HG03159 (cell line): ENCODE results near the gene BRSK2.

Experiments used
- ATAC-seq: cut with Tn5 transposase; IDR thresholded peaks from one replicate; pipeline ENCODE4 v1.9.1; 2021; ENCODE audit warnings: mild to moderate bottlenecking, moderate library complexity; ENCODE audit not compliant: unreplicated experiment

Gene BRSK2

DNA sequence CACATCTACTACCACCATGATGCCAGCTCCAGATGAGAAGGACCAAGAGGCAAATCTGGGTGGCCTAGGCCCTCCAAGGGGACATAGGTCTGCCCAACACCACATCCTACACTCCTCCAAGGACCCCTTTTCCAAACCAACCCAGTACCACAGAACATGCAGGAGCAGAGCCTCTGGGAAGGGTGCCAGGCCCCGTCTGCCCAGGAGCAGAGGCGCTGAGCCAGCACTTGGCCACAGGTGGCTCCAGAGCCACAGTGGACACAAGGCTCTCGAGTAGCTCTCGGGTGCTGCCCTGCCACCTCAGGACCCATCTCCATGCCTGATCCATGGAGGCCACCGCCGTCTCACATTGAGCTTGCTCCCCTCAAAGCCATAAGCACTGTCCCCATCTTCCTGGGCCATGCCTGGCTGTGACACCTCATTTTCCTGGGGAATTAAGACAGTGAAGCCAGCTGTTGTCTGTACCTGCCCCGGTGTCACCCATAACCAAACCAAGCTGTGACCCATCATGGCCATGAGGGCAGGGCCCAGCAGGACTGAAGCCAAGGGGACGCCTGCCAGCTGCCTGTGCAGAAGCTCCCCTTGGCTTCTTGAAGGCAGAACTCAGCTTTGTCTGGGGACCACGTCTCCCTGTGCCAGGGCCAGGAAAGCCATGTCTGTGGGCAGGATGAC is 89.4 kb downstream of the BRSK2 start:
- no peak for ATAC-seq

DNA sequence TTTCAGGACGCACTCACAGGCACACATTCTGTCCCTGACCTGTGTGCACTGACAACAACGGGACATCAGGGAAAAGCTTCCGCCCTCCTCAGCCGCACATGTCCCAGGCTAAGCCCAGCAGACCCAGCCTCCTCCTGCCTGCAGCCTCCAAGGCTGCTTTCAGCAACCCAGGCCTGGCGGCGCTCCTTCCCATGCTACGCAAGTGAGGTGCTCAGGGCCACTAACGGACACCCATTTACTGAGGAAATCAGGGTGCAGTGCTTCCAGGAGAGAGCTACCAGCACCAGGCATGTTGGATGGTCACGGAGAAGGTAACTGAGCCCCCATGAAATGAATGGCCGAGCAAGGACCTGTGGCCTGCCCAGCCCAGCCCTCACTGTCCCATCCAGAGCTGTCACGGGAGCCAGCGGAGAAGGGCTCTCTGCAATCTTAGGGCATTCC is 90.0 kb downstream of the BRSK2 start:
- ATAC-seq, result no peak

DNA sequence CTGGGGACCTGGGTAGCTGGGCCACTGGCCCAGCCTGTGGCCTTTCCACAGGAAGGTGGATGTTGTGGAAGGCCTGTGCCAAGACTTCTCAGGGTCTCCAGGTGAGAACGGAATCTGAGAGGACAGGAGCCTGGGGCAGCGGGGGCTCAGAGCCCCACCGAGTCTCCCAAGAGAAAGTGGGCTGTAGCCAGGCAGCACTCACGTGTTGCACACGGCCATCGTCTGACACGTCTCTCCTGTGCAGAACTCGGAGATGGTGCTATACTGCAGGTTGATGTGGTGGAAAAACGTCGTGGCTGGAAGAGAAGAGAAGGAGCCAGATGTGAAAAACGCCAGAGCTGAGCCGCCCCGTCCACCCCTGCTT is 90.4 kb downstream of the BRSK2 start:
- no peak for ATAC-seq

DNA sequence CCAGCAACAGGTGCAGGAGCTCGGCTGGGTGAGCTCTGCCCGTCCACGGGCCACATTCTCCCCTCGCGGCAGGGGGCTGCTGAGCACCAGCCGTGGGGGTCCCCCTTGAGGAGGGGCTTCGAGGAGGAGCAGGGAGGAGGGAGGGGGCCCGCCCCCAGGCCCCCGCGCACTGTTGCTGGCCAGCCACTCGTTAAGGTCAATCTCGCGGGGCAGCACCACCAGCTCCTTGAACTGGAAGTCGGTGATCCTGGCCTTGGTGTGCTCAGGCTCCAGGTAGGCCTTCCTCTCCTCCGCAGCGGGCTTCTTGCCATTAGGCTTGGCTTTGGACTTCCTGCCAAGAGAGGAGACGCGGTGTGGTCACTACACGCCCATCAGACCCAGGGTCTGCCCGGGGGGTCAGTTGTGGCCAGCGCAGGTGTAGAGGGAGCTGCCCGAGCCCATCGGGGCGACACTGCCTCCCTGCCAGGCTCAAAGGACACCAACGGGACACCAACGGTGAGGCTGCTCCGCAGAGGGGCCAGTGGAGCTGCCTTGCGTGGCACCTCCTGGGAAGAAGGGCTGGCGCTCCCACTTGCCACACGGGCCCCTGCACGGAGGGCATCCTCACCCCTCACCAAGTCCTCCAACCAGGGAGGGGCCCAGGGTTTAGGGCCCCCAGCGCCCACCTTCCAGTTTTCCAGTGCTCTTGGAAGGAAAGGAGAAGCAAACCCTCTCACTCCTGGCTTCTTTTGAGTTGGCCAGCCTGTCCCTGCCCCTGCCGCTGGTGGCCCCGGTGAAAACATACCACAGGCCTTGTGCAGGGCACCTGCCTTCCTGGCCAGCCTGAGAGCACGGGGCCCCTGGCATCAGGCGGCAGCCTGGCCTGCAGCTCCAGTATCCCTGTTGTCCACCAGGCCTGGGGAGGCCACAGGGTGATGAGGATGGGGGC is 91.1 kb downstream of the BRSK2 start:
- ATAC-seq, result no peak

DNA sequence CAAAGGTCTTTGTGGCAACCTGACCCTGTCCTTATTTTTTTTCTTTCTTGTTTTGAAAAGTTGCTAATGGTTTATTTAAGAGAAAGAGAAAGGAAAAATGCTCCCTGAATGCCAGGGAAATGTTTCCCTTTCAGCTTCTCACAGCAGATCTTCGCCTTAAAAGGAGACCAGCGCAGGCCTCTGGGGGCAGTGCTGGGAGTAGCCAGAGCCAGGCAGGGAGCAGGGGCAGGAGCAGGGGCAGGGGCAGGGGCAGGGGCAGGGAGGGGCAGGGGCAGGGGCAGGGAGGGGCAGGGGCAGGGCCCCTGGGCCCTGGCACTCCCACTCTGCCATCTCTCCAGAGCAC is 91.7 kb downstream of the BRSK2 start:
- ATAC-seq, result no peak

DNA sequence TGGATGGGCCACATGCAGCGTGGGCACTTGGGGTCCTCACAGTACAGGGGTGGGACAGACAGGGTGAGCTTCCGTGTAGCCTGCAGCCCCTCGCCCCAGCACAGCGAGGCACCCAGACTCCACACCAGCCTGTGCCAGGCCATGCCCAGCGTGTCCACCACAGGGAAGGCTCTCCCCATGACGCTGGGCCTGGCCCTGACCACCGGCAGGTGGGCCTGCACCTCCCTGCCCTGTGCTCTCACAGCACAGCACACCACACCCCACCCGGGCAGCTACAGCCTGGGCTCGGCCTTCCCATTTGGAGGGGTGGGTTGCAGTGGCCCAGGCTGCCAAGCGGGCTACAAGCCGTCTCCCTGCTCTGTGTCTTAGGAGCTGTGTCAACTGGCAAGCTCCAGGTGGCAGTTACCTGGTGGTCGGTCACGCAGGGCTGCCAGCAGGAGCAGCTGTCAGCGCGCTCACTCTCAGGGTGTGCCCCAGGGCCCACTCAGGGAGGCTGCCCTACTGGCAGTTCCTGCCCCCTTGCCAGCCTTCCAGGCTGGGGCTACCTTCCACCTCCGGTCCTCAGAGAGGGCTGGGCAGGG is 92.2 kb downstream of the BRSK2 start:
- no peak for ATAC-seq

DNA sequence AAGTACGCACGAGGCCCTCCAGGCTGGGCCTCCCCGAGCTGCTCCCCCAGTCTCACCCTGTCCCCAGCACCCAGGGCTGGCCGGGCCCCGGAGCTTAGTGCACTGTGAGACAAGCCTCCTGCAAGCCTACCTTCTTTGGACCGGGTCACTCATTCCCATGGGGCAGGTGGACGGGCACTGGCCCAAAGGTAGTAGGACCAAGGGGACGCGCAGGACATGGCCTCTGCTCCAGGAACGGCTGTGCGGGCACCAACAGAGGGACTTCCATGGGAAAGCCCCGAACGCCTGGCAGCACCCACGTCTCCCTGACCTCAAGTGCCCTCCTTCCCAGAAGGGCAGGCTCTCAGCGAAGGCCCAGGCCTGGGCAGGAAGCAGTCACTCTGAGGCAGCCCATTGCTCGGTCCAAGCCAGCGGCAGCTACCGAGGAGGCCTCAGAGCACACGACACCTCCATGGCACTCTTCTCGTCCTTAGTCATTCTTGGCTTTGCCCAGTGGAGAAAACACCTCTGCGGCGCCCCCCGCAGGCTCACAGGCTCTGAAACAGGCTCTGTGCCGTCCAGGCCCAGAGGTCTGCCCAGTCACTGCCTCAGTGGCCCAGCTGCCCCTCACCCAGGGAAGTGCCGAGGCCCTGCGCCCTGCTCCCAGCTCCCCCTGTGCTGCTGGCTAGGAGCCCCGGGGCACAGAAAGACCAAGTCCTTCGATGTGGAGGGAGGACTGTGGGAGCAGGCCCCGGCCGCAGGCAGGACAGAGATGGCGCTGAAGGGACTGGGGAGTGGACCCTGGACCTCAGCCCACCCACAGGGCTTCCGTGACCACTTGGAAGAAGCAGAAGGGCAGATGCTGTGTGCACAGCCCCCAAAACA is 93.1 kb downstream of the BRSK2 start:
- ATAC-seq, result no peak

DNA sequence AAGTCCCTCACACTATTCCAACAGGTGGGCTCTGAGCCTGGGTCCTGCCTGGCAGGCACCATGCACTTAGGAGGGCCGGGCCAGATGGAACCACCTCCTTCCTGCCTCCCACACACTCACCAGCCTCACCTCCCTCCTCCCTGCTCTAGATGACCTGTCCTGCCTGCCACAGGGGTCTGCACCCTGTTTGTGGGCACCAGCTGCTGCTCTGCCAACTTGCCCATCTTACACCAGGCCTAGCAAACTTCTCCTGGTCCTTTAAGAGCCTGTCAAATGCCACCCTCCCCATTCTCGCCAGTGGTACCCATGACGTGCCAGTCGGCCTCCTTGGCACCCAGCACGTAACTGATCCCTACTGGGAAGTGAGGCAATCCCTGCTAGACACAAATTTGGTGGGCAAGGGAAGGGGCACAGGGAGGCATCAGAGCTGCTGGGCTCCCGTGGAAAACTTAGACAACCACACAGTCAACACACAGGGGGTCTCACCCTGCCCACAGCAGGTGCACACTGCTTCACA is 93.8 kb downstream of the BRSK2 start:
- ATAC-seq, result no peak

DNA sequence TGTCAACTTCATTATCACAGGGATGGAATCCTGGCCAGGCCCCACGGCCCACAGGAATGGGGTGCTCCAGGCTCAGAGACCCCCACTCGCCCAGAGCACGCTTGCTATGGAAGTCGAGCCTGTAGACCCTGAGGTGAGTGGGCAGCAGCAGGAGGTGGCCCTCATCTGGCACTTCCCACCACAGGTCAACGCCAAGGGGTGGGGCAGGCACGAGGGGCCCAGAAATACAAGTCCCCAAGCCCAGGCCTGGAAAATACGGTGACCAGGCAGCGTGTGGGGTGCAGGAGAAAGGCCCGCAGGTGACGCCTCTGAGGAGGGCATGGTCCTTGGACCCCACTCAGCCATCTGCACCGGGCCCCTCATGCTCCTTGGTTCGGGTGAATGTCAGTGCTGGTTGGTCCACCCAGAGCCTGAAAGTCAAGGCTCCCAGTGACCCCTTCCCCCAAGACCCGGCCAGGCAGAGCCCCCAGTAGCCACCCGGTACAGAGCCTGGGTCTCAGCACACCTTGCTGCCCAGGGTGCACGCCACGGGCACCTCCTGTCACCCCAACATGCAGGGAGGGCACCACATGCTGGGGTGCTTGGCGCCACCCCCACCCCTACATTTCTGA is 94.4 kb downstream of the BRSK2 start:
- no peak for ATAC-seq

DNA sequence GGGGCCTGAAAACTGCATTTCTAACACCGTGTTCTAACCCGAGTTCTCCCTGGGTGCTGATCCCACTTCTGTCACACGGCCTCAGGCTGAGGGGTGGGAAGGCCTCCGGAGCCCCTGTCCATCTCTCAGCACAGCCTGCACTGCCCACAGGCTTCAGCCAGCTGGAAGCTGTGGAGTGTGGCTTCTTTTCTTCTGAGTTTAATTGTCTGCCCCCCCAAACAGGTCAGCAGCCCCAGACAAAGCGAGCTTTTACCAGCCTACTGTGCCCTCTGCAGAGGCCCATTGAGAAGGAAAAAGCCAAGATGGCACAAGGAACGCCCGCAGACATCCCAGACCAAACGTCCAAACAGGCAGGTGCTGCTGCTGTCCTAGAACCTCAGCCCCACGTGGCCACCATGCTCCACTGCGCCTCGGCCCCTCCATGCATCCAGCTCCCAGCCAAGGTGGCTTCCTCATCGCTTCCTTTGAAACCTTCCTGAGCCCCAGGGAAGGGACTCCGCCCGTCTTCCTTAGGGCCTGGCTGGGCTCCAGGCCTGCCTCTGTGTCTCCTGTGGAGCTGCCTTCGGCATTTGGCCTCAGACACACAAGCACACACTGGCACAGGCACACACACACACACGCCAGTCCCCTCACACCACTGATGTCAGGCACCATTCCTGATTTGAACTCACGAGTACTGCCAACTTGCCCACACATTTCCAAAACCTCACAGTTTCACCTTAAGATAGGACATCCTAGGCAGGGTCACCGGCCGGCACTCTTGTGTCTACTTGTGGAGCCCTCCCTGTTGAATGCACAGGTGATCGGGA is 95.2 kb downstream of the BRSK2 start:
- ATAC-seq, result no peak

DNA sequence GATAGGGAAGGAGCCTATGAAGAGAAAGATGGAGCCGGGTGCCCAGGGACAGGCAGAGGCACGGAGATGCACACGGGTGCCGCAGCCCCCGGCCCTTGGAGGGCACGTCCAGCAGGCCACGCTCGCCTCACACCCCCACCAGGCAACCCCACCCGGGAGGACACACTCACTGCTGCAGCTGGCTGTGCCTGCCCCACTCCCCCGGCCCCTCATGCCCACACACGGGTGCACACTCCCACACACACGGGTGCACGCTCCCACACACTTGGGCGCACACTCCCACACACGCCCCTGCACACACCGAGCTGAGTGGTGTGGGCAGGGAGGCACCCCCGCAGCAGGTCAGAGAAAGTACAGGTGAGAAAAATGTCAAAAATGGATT is 95.8 kb downstream of the BRSK2 start:
- ATAC-seq, result no peak

DNA sequence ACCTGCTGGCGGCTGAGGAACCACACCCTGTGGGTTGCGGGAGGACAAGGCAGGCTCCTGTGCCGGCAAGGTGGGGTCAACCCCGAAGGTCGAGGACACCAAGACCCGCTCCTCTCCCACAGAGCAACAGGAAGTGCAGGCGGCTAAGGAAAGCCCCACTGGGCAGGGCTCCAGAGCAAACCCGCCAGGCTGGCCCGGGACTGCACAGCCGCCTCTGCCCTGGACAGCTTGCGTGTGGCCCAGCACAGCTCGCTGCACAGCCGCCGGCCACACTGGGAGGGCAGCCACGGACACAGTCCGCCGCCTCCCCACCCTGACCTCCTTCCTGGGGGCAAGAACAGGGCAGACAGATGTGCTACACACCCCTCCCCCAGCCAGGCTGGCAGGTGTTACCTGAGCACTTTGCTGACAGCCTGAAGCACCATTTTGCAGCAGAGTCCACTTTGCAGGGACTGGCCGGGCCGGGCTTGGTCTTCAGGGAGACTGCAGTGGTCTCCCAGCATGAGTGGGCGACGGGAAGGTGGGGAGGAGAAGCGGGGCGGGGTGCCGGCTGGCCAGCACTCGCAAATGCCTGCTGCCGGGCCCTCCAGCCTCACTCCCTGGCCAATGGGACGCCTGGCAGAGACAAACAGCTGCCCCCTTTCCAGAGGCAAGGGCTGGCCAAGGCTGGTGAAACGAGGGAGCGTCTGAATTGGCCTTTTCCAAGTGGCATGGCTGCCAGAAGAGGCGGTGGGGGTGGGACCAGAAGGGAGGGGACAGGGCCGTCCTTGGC is 96.5 kb downstream of the BRSK2 start, which contains the start of gene MOB2:
MOB2 (minus strand) TSS at position 726 of the 772 bp plus-strand sequence; CDS start at position 503, 223 bp downstream.
- ATAC-seq, result no peak

DNA sequence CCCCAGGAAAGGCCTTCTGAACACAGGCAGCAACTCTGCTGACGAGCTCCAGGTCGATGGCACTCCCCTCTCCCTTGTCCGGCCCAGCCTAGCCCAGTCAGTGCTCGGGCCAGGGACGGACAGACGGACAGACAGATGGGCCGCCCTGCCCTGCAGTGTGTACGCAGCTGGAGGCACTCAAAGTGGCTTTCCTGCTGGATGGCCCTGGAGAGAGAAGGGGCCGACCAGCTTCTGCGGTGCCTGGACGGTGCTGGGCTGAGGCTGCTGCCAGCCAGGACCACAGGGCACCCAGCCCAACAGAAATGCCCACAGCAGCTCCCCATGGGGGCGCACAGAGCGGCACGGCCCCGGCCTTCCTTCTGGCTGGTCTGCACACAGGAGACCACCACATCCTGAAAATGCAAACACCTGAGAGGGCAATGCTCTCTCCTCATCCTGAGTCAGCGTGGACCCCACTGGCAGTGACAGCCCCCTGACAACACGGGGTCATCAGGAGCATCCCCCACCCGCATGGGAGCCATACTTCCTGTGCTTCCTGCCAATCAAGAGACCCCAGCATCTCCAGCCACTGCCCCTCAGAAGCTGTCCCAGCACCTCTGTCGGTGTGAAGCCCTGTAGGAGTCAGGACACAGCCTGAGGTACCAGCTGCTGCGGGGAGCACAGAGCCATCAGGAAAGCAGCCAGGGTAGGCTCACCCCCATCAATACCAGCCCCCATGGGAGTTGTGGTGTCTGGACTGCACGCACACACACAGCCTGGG is 97.5 kb downstream of the BRSK2 start:
- ATAC-seq, result no peak

DNA sequence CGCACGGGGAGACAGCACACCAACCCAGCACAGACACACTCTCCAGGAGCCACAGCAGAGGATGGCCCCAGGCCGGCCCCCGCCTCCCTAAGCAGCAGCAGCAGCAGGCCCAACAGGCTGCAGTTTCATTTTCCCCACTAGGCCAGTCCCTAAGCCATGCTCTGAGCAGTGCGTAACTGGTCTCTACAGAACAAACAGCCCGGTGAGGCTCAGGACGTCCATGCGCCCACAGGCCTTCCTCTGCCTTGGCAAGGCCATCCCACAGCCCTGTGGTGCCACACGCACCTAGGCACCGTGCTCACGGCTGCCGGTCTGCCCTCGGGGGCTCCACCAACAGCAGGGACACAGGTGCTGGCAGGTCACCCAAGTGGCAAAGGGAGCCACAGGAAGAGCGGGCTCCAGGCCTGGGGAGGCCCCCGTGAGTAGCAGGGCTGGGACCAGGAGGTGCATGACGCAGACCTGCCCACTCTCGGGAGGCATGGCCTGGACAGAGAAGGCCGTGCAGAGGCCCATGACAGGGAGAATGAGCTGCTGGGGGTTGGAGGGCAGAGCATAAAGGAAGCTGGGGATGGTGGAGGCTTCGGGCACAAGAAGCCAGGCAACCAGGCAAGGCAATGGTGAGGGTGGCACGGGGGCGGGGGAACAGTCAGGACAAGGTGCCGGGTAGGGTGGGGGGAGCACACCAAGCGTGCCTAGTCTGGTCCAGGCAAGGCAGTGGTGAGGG is 98.3 kb downstream of the BRSK2 start:
- no peak for ATAC-seq

DNA sequence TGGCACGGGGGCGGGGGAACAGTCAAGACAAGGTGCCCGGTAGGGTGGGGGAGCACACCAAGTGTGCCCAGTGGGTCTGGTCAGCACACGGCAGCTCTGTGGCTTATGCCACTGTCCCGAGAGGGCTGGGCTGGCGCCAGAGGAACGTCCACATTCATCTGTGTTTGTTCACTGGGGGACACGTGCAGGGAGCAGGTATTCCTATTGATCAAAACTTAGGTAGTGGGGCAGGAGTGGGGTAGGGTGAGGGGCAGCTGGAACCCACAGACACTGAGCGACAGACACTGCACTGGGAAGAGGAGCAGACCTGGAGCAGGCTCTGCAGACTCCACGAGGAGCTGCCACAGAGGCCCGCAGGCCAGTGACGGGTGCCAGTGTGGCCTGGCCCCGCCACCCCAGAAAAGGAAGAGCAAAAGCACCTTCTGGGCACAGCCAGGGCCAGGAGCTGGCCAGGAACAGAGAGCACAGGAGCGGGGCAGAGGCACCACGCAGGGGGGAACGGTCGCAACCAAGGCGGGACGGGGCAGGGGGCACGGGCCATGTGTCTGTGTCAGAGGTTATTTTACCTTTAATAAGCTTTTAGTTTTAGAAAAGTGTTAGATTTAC is 98.9 kb downstream of the BRSK2 start:
- no peak for ATAC-seq

DNA sequence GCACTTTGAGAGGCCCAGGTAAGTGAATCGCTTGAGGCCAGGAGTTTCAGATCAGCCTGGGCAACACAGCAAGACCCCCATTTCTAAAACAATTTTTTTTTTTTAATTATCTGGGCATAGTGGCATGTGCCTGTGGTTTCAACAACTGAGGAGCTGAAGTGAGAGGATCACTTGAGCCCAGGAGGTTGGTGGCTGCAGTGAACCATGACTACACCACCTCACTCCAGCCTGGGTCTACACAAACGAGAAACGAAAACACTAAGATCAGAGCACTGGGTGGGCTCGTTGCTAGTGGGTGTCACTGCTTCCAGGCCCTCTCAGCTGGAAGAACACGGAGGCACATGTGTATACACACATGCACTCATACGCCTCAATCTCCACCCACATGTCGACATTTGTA is 100.9 kb downstream of the BRSK2 start:
- ATAC-seq, result no peak

DNA sequence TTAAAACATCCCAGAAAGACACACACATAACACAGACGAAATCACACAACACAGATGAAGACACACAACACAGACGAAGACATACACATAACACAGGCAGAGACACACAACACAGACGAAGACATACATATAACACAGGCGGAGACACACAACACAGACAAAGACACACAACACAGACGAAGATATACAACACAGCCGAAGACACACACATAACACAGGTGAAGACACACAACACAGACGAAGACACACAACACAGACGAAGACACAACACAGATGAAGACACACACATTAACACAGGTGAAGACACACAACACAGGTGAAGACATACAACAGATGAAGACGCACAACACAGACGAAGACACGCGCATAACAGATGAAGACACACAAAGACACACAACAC is 101.6 kb downstream of the BRSK2 start:
- no peak for ATAC-seq
